ENCODE results near the gene JPH3.

GRCh38 chr16:87556941-87557459 is 45.3 kb upstream of the JPH3 start:
- TF ChIP-seq GATA2 (IDR thresholded peaks at IDR 0.05; ENCODE audit: low read depth, low read length) (no peak), GATA3 (IDR thresholded peaks at IDR 0.05; ENCODE audit: low read depth, low read length) (no peak)

Measured in SH-SY5Y (cell line).